Endothelial cell of umbilical vein (primary cell): ENCODE measurements around the gene NOXRED1. TPM values are rescaled to one million over a fixed set of nuclear protein-coding genes. Genes with fewer than 3 reads are reported as not detected.

Source experiments
- BruUV-seq: library from RNA; stranded (reverse); fragments of 400-500 nt; replicated peaks from 2 replicates; lab custom pipeline; 2021; lab: Mats Ljungman, UMichigan
- CTCF ChIA-PET: fragments of 300-600, 350-600 bp; sonication (Branson Sonifier 250); formaldehyde crosslinking; loops from one replicate; lab custom pipeline; 2021; ENCODE audit warnings: antibody characterized with exemption, inconsistent platforms; lab: Charles Lee
- POLR2A ChIA-PET: fragments of 300-600, 350-600 bp; sonication (Branson Sonifier 250); formaldehyde crosslinking; loops from one replicate; lab custom pipeline; 2021; ENCODE audit warnings: antibody characterized with exemption, inconsistent platforms; lab: Charles Lee
- DNase-seq: peaks from one replicate; pipeline ENCODE4 v3.0.0-alpha.2; 2011; ENCODE audit warnings: low read depth, low spot score
- FAIRE-seq: peaks from 2 replicates; lab custom pipeline; 2011; peaks lifted over from hg19 to GRCh38; lab: Jason Lieb, UNC
- H2AFZ ChIP-seq: 2 replicates; pipeline ENCODE4 v1.6.0; 2012; ENCODE audit warnings: low read depth, low read length, control low read depth, inconsistent platforms
- H3K27ac ChIP-seq: 2 replicates; pipeline ENCODE4 v1.5.1; 2011; ENCODE audit warnings: low read depth, mild to moderate bottlenecking, control low read depth, low read length, moderate library complexity; ENCODE audit not compliant: insufficient read depth
- H3K27me3 ChIP-seq, 2 experiments: 2 replicates each; pipeline versions ENCODE4 v1.6.0 to v1.6.1; 2011; ENCODE audit warnings: low read length in 2 of 2, mixed read lengths in 1 of 2; ENCODE audit not compliant: control insufficient read depth in 2 of 2, insufficient read depth in 2 of 2
- H3K36me3 ChIP-seq, 2 experiments: 2 replicates in 1 of 2; 3 replicates in 1 of 2; pipeline ENCODE4 v1.5.1; 2011; ENCODE audit warnings: low read length in 2 of 2, mild to moderate bottlenecking in 1 of 2, moderate library complexity in 1 of 2; ENCODE audit not compliant: control insufficient read depth in 2 of 2, insufficient read depth in 2 of 2; ENCODE audit errors: extremely low read depth in 1 of 2
- H3K4me1 ChIP-seq: 3 replicates; pipeline ENCODE4 v1.5.1; 2011; ENCODE audit warnings: mild to moderate bottlenecking, low read length; ENCODE audit not compliant: control insufficient read depth, insufficient read depth; ENCODE audit errors: extremely low read depth
- H3K4me2 ChIP-seq: 2 replicates; pipeline ENCODE4 v1.6.1; 2011; ENCODE audit warnings: low read length, control low read depth, mixed read lengths; ENCODE audit not compliant: insufficient read depth
- H3K4me3 ChIP-seq, 3 experiments: fragments of 200-600 bp in 1 of 3; sonication (generic), shearing (Covaris generic) in 1 of 3; replicated peaks in 1 of 3; 2 replicates each; pipeline ENCODE4 v1.5.1; 2011 to 2016; ENCODE audit warnings: control low read depth in 3 of 3, low read length in 3 of 3, mild to moderate bottlenecking in 2 of 3, inconsistent platforms in 1 of 3, low read depth in 1 of 3, moderate library complexity in 1 of 3; ENCODE audit not compliant: insufficient read depth in 1 of 3
- H3K79me2 ChIP-seq: 2 replicates; pipeline ENCODE4 v1.6.0; 2012; ENCODE audit warnings: low read length, inconsistent platforms; ENCODE audit not compliant: control insufficient read depth, insufficient read depth
- H3K9ac ChIP-seq: replicated peaks from 2 replicates; pipeline ENCODE3; 2011; ENCODE audit warnings: low read length, control low read depth; ENCODE audit not compliant: insufficient read depth; ENCODE audit errors: extremely low read depth
- H3K9me1 ChIP-seq: replicated peaks from 3 replicates; pipeline ENCODE4 v1.6.0; 2011; ENCODE audit warnings: mild to moderate bottlenecking, low read length; ENCODE audit not compliant: control insufficient read depth, insufficient read depth; ENCODE audit errors: extremely low read depth
- H3K9me3 ChIP-seq: replicated peaks from 2 replicates; pipeline ENCODE4 v1.5.1; 2012; ENCODE audit warnings: low read length, inconsistent platforms; ENCODE audit not compliant: control insufficient read depth, insufficient read depth
- H4K20me1 ChIP-seq: replicated peaks from 2 replicates; pipeline ENCODE3; 2011; ENCODE audit warnings: mild to moderate bottlenecking, low read length; ENCODE audit not compliant: control insufficient read depth, insufficient read depth; ENCODE audit errors: extremely low read depth
- EZH2 ChIP-seq: IDR thresholded peaks from 2 replicates; pipeline ENCODE4 v1.6.1; 2012; ENCODE audit warnings: borderline replicate concordance, low read depth, mild to moderate bottlenecking, moderate library complexity, low read length, inconsistent platforms; ENCODE audit not compliant: severe bottlenecking
- FOS ChIP-seq: IDR thresholded peaks from 2 replicates; pipeline ENCODE4 v1.6.1; 2011; ENCODE audit warnings: mild to moderate bottlenecking, low read length, moderate library complexity, borderline replicate concordance; ENCODE audit not compliant: insufficient read depth
- GATA2 ChIP-seq: IDR thresholded peaks from 2 replicates; pipeline ENCODE4 v1.7.0; 2011; ENCODE audit warnings: low read depth, mild to moderate bottlenecking, moderate library complexity, mixed read lengths, low read length; ENCODE audit not compliant: insufficient read length, insufficient read depth
- JUN ChIP-seq: IDR thresholded peaks from 2 replicates; pipeline ENCODE4 v1.6.1; 2011; ENCODE audit warnings: borderline replicate concordance, low read depth; ENCODE audit not compliant: insufficient read length, insufficient read depth
- MYC ChIP-seq: IDR thresholded peaks from one replicate; pipeline ENCODE4 v1.6.1; 2011; ENCODE audit warnings: mild to moderate bottlenecking, low read depth, low read length
- POLR2A ChIP-seq: IDR thresholded peaks from 2 replicates; pipeline ENCODE4 v1.6.1; 2012; ENCODE audit warnings: low read depth, mild to moderate bottlenecking, control low read depth, low read length
- POLR2AphosphoS5 ChIP-seq: IDR thresholded peaks from 2 replicates; pipeline ENCODE4 v1.6.1; 2012; ENCODE audit warnings: low read depth, mild to moderate bottlenecking, control low read depth, low read length, moderate library complexity; ENCODE audit not compliant: insufficient read depth
- dilution Hi-C: fragments of 300-500 bp; cut with MboI; formaldehyde crosslinking; loops from one replicate; pipeline ENCODE4 v1.15.0; 2019; ENCODE audit warnings: low sequenced_read_pairs; ENCODE audit not compliant: extremely low pct_ligation_motif_present
- intact Hi-C: fragments of 100-400 bp; cut with micrococcal nuclease; formaldehyde crosslinking; loops from one replicate; pipeline ENCODE4 v1.10.0; 2022
- polyA plus RNA-seq, 4 experiments: library from polyadenylated mRNA; depleted of rRNA in 3 of 4; stranded (reverse) in 3 of 4; unstranded in 1 of 4; fragments of >200 nt; gene quantifications; 2 replicates each; pipeline versions ENCODE4 v1.2.1 to v1.2.3, GENCODE V29; 2011 to 2012; ENCODE audit warnings: missing spikeins in 1 of 4
- total RNA-seq: library from RNA; stranded (reverse); gene quantifications from 2 replicates; pipeline ENCODE4 v1.2.3, GENCODE V29; 2021
- TF ChIP-seq, protein P1 (sequence below): IDR thresholded peaks from 2 replicates; pipeline ENCODE4 v1.6.1; 2011; ENCODE audit not compliant: insufficient read depth, insufficient read length
- TF ChIP-seq, protein P2 (sequence below), 2 donors: IDR thresholded peaks; 1 replicate in 1 of 2; 2 replicates in 1 of 2; pipeline ENCODE4 v1.5.1; 2011; ENCODE audit warnings: low read length in 2 of 2, mild to moderate bottlenecking in 2 of 2, moderate library complexity in 2 of 2, control low read depth in 1 of 2, inconsistent platforms in 1 of 2, low read depth in 1 of 2; ENCODE audit not compliant: insufficient read depth in 1 of 2; ENCODE audit errors: extremely low read depth in 1 of 2

Gene NOXRED1
- total and polyA plus RNA-seq, 2 donors (not counting 3 experiments of a cell fraction or from before 2014, with no cell fraction given) = 0.15 to 0.33 TPM

DNA sequence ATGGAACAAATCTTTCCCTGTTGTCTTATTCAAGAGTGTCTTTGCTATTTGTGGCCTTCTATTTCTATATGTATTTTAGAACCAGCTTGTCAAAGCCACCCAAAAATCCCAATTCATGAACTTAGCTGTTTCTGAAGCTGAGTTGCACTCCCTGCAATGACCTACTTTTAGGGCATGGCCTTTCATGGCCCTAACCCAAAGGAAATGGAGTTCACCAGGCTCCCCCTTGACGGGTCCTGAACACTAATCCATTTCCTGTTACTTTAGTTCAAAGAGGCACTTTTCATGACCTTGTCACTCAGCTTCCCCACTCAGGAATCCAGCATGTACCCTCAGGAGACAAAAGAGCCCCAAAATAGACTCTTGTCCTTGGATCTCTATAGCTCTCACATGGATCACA lies 54.0 kb downstream of the NOXRED1 start:
- peak; percentile 21 for FAIRE-seq
- Histone ChIP-seq H3K9ac (no peak overlapping the region), H3K27ac (no peak overlapping the region), H3K79me2 (peaks cover 1% of the 10 kb centered on the region), H3K36me3 (peaks cover 0 to 2% of the 10 kb centered on the region in 2 experiments), H2AFZ (no peak overlapping the region), H3K4me2 (no peak overlapping the region), H3K4me3 (no peak overlapping the region), H3K27me3 (no peaks in the 10 kb centered on the region), H3K9me3 (no peaks in the 10 kb centered on the region), H3K9me1 (no peaks in the 10 kb centered on the region), H3K4me1 (no peaks in the 10 kb centered on the region), H4K20me1 (no peaks in the 10 kb centered on the region)
- TF ChIP-seq POLR2A (no peak), GATA2 (no peak), MYC (no peak), EZH2 (no peak), POLR2AphosphoS5 (no peak), JUN (no peak), FOS (no peak)
- TF ChIP-seq, protein P1, sequence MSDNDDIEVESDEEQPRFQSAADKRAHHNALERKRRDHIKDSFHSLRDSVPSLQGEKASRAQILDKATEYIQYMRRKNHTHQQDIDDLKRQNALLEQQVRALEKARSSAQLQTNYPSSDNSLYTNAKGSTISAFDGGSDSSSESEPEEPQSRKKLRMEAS = no peak
- TF ChIP-seq, protein P2, sequence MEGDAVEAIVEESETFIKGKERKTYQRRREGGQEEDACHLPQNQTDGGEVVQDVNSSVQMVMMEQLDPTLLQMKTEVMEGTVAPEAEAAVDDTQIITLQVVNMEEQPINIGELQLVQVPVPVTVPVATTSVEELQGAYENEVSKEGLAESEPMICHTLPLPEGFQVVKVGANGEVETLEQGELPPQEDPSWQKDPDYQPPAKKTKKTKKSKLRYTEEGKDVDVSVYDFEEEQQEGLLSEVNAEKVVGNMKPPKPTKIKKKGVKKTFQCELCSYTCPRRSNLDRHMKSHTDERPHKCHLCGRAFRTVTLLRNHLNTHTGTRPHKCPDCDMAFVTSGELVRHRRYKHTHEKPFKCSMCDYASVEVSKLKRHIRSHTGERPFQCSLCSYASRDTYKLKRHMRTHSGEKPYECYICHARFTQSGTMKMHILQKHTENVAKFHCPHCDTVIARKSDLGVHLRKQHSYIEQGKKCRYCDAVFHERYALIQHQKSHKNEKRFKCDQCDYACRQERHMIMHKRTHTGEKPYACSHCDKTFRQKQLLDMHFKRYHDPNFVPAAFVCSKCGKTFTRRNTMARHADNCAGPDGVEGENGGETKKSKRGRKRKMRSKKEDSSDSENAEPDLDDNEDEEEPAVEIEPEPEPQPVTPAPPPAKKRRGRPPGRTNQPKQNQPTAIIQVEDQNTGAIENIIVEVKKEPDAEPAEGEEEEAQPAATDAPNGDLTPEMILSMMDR (IDR thresholded peaks at IDR 0.05; ENCODE audit: extremely low read depth in 1 of 2, insufficient read depth in 1 of 2, low read depth in 1 of 2, low read length in 2 of 2) = no peak
- intact Hi-C loops = no loop called here
- dilution Hi-C loops = no loop called here
- BruUV-seq = no TSS peak
- no peak for DNase-seq
- ChIA-PET POLR2A (no interaction called here), CTCF (no interaction called here)
